ENCODE data around the gene TLX1.

TLX1 gene

DNA sequence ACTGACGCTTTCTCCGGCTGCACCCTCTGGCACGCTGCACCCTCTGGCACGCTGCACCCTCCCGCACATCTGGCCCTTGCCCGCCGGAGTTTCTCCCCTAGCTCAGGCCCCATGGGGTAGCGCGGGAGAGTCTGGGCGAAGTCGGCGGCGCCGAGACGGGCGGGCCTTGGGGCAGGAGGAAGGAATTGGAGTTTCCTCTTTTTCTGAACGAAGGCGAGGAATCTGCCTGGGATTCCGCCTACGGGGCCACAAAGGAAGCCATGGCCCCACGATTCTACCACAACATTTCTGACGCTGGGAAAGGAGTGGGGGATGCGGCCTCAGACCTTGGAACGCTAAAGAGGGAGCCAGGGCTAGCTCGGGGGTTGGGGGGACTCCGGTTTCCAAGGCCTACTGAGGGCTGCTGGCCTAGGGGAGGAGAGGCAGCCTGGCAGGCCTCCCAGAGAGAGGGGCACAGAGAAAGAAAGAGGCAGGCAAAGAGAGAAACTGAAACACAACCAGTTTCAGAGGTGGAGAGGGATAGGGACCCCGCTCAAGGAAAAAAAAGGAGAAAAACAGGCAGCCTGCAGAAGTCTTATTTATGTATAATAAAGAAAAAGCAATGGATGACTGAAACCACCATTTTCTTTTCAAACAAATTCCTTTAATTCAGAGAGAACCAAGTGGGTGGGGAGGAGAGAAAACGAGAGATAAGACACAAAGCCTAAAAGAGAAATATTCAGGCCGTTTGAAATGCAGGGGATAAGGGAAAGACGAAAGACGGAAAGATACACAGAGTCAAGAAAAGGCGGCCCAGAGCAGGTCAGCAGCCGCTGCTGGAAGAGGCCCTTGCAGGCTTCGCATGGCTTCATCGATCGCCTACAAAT lies 4.3 kb downstream of the TLX1 start:
- no peak overlapping the region for H3K4me3 ChIP-seq (ENCODE audit: low read length)
- TF ChIP-seq ZNF274 (IDR thresholded peaks at IDR 0.05; ENCODE audit: low read depth, low read length): no peak

- H3K4me3 ChIP-seq (ENCODE audit: low read length): no peak overlapping the region
Measured at GRCh38 chr10:101136007-101136707, 5.1 kb downstream of the TLX1 start.

GRCh38 chr10:101136708-101137121 lies 5.6 kb downstream of the TLX1 start:
- H3K4me3 ChIP-seq (ENCODE audit: low read length): no peak overlapping the region
- no peak for TF ChIP-seq ZNF274 (IDR thresholded peaks at IDR 0.05; ENCODE audit: low read depth, low read length)

More at GRCh38 chr10:101136007-101136707, 5.1 kb downstream of the TLX1 start:
- no peak for TF ChIP-seq ZNF274 (IDR thresholded peaks at IDR 0.05; ENCODE audit: low read depth, low read length)

- TF ChIP-seq ZNF274 (IDR thresholded peaks at IDR 0.05; ENCODE audit: low read depth, low read length): no peak
- H3K4me3 ChIP-seq (ENCODE audit: low read length): no peak overlapping the region
Measured at GRCh38 chr10:101137271-101137670, 6.2 kb downstream of the TLX1 start.

- H3K4me3 ChIP-seq (ENCODE audit: low read length): no peak overlapping the region
- no peak for TF ChIP-seq ZNF274 (IDR thresholded peaks at IDR 0.05; ENCODE audit: low read depth, low read length)
Measured at GRCh38 chr10:101138788-101139420, 7.8 kb downstream of the TLX1 start.

GRCh38 chr10:101139421-101139911 lies 8.4 kb downstream of the TLX1 start:
- H3K4me3 ChIP-seq (ENCODE audit: low read length): no peak overlapping the region
- no peak for TF ChIP-seq ZNF274 (IDR thresholded peaks at IDR 0.05; ENCODE audit: low read depth, low read length)

DNA sequence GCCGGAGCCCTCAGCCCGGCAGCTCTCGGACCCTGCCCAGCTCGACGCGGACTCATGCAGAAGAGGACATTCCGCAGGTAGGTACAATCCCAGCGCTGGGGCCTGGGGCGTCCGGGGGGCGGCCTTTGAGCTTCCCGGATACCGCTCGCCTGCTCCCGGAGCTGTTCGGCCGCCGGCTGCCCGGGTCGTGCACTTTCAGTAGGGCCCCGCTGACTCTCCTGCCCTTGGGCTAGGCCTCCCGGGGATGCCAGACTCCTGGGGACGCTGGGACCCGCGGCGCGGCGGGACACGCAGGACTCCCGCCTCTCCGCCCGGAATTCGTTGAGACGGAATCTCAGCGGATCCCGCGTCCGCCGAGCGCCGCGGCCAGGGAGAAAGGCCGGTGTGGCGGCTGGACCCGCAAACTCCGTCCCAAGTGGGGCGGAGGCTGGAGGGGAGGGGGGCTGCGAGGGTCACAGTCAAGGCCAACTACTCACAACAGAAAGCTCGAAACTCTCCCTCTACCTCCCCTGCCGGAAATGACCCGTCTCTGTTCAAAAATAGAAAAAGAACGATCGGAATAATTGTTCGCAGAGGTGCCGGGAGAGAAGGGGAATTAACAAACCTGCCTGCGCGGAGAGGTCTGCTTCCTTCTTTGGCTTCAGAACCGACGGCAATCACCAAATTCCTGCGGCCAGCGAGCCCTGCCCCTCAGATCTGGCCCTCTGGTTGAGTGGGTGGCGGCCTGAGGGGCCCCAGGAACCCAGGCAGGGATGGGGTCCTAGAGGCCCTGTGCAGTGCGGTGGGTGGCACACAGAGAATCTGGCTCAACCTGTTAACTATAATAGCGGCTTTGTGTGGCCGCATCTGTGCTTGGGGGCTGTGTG lies 9.2 kb downstream of the TLX1 start:
- no peak for TF ChIP-seq ZNF274 (IDR thresholded peaks at IDR 0.05; ENCODE audit: low read depth, low read length)
- H3K4me3 ChIP-seq (ENCODE audit: low read length): no peak overlapping the region

GRCh38 chr10:101140950-101141615 lies 10.0 kb downstream of the TLX1 start:
- H3K4me3 ChIP-seq (ENCODE audit: low read length): no peak overlapping the region
- no peak for TF ChIP-seq ZNF274 (IDR thresholded peaks at IDR 0.05; ENCODE audit: low read depth, low read length)

DNA sequence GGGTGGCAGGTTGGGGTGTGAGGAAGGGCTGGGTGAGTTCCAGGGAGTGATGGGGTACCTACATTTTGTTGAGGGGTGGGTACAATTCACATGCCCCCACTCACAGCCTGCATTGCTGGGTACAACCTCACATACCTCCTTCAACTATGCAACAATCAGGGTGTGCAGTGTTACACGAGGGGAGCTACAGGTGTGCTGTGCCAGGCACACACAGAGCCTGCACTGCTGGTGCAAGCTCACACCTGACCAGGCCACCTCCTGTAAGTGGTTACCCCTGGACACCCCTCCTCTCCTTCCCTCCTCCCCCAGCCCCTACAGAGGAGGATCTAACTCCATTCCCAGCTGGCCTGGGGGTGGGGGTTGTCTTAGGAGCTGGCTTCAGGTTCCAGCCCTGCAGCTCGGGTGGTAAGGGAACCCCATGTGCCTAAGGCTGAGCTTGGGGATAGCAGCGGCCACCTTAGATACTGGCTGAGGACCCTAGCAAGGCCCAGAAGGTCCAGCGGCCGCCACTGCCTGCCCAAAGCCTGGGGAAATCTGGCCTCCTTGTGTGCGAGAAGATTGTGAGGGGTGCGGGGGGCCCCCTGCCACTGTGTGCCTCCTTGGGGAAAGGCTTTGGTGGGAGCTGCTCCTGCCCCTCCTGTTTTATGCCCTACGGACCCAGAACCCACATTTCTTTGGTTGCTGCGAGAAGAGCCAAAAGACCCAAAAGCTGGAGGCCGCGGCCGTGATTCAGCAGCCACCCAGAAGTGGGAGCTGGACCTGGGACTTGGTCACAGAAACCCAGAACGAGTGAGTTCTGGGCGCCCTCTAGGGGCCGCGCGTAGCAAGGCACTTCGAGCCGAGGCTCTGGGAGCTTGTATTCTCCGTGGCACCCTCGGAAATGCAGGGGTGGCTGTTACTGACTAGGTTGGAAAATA lies 10.8 kb downstream of the TLX1 start:
- TF ChIP-seq ZNF274 (IDR thresholded peaks at IDR 0.05; ENCODE audit: low read depth, low read length): no peak
- H3K4me3 ChIP-seq (ENCODE audit: low read length): no peak overlapping the region

DNA sequence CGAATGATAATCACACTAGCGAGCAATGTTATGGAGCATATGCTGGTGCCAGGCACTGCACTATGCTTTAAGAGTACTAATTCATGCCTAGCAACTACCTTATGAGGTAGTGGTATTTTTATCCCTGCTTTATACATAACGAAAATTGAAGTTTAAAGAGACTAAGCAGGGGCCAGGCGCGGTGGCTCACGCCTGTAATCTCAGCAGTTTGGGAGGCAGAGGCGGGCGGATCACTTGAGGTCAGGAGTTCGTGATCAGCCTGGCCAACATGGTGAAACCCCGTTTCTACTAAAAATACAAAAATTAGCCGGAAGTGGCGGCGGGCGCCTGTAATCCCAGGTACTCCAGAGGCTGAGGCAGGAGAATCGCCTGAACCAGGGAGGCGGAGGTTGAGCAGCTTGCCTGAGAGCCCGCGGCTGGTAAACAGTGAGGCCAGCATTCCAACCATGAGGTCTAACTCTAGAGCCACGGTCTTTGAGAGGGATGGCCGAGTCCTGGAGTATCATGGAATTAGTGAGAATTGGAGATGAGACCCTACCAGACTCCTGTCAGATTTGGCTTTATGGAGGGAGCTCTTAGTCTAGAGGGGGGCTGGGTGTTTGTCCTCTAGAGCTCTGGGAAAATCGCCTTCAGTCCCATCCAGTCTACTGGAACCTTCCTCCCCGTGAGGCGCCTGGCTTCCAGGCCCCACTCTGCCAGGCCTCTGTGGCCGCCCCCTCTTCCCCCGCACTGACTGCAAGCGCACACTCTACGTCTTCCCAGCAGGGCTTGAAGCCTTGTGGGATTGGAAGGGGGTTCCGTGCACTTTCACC lies 11.6 kb downstream of the TLX1 start:
- TF ChIP-seq ZNF274 (IDR thresholded peaks at IDR 0.05; ENCODE audit: low read depth, low read length): no peak
- no peak overlapping the region for H3K4me3 ChIP-seq (ENCODE audit: low read length)

DNA sequence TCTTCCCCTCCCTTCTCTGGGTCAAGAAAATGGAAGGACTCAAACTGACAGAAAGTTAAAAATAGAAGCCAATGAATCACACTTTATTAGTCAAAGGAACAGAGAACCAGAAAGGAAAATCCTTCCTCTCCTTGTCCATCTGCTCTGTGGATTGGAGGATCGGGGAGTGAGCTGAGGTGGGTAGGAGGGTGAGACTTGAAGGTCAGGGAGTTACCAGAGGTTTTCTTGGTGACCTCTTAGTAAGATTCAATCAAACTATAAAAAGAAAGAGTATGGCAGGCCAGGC lies 12.2 kb downstream of the TLX1 start:
- no peak for TF ChIP-seq ZNF274 (IDR thresholded peaks at IDR 0.05; ENCODE audit: low read depth, low read length)
- no peak overlapping the region for H3K4me3 ChIP-seq (ENCODE audit: low read length)

DNA sequence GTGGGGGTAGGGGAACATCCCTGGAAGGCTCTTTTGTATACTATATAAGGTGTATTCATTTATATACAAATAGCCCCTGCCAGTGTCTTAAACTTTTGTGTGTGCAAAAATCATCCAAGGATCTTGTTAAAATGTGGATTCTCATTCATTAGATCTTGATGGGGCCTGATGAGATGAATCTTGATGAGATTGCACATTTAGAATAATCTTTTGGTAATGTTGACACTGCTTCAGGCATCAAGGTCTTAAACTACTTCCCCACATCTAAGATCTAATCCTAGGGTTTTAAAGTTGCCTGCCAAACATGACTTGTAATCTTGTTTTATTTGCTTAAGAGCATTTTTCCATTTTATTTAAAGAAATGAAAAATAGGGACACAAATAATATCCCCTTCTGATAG lies 13.0 kb downstream of the TLX1 start:
- no peak for TF ChIP-seq ZNF274 (IDR thresholded peaks at IDR 0.05; ENCODE audit: low read depth, low read length)
- H3K4me3 ChIP-seq (ENCODE audit: low read length): no peak overlapping the region

Measured in GM08714 (cell line).